ENCODE results near the gene CBFA2T2. TPM values are rescaled to one million over a fixed set of nuclear protein-coding genes. Genes with fewer than 3 reads are reported as not detected.

CBFA2T2 gene
- total RNA-seq, 1 experiment from 2014 or later: 16.3 TPM

DNA sequence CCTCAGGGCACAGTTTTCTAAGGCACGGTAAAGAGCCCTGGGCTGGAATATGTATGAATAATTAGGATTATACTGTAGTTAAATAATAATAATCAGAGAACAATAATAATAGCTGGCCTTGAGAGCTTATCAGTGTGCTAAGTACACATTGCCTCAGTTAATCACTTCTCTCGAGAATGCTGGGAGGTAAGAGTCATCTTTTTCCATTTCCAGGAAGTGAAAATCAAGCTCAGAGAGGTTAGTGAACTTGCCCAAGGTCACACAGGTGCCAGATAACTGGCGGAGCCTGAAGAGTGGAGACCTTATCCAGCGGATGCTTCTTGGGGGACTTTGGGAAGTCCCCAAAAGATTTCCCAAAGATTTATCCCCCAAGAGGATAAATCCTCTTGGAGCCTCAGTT lies 19.4 kb upstream of the CBFA2T2 start:
- ChIA-PET CTCF (no interaction called here), POLR2A (no interaction called here)
- DNase-seq (ENCODE audit: low read depth, low spot score): no peak
- Histone ChIP-seq H3K4me3 (ENCODE audit: low read depth in 2 of 2, low read length in 2 of 2) (no peak overlapping the region), H3K36me3 (ENCODE audit: control insufficient read depth, insufficient read depth, low read length) (no peaks in the 10 kb centered on the region), H3K4me1 (ENCODE audit: control insufficient read depth, insufficient read depth, low read length) (no peaks in the 10 kb centered on the region), H3K9me3 (ENCODE audit: control insufficient read depth, insufficient read depth, low read depth, low read length) (no peaks in the 10 kb centered on the region), H3K27ac (ENCODE audit: low read length) (no peak overlapping the region), H3K27me3 (ENCODE audit: control insufficient read depth, insufficient read depth, low read length) (no peaks in the 10 kb centered on the region)
- BruUV-seq (replicated peaks): no TSS peak
- no peak for ATAC-seq
- TF ChIP-seq SIN3A (IDR thresholded peaks at IDR 0.05; ENCODE audit: borderline replicate concordance, insufficient read depth, low read depth, low read length) (no peak), POLR2AphosphoS5 (IDR thresholded peaks at IDR 0.05; ENCODE audit: low read depth, low read length) (no peak), TCF7L2 (IDR thresholded peaks at IDR 0.05; ENCODE audit: low read depth, low read length) (no peak)
- TF ChIP-seq, protein P1, sequence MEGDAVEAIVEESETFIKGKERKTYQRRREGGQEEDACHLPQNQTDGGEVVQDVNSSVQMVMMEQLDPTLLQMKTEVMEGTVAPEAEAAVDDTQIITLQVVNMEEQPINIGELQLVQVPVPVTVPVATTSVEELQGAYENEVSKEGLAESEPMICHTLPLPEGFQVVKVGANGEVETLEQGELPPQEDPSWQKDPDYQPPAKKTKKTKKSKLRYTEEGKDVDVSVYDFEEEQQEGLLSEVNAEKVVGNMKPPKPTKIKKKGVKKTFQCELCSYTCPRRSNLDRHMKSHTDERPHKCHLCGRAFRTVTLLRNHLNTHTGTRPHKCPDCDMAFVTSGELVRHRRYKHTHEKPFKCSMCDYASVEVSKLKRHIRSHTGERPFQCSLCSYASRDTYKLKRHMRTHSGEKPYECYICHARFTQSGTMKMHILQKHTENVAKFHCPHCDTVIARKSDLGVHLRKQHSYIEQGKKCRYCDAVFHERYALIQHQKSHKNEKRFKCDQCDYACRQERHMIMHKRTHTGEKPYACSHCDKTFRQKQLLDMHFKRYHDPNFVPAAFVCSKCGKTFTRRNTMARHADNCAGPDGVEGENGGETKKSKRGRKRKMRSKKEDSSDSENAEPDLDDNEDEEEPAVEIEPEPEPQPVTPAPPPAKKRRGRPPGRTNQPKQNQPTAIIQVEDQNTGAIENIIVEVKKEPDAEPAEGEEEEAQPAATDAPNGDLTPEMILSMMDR (IDR thresholded peaks at IDR 0.05): no peak
- TF ChIP-seq, protein P2, sequence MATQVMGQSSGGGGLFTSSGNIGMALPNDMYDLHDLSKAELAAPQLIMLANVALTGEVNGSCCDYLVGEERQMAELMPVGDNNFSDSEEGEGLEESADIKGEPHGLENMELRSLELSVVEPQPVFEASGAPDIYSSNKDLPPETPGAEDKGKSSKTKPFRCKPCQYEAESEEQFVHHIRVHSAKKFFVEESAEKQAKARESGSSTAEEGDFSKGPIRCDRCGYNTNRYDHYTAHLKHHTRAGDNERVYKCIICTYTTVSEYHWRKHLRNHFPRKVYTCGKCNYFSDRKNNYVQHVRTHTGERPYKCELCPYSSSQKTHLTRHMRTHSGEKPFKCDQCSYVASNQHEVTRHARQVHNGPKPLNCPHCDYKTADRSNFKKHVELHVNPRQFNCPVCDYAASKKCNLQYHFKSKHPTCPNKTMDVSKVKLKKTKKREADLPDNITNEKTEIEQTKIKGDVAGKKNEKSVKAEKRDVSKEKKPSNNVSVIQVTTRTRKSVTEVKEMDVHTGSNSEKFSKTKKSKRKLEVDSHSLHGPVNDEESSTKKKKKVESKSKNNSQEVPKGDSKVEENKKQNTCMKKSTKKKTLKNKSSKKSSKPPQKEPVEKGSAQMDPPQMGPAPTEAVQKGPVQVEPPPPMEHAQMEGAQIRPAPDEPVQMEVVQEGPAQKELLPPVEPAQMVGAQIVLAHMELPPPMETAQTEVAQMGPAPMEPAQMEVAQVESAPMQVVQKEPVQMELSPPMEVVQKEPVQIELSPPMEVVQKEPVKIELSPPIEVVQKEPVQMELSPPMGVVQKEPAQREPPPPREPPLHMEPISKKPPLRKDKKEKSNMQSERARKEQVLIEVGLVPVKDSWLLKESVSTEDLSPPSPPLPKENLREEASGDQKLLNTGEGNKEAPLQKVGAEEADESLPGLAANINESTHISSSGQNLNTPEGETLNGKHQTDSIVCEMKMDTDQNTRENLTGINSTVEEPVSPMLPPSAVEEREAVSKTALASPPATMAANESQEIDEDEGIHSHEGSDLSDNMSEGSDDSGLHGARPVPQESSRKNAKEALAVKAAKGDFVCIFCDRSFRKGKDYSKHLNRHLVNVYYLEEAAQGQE (IDR thresholded peaks at IDR 0.05; ENCODE audit: insufficient read depth in 1 of 2, low read depth in 2 of 2, low read length in 1 of 2): no peak
- in situ Hi-C loops (cut with HindIII; ENCODE audit: low pct_unique_long_range_greater_than_20kb, low sequenced_read_pairs): no loop called here
- intact Hi-C loops (cut with micrococcal nuclease; ENCODE audit: unreplicated experiment): no loop called here

DNA sequence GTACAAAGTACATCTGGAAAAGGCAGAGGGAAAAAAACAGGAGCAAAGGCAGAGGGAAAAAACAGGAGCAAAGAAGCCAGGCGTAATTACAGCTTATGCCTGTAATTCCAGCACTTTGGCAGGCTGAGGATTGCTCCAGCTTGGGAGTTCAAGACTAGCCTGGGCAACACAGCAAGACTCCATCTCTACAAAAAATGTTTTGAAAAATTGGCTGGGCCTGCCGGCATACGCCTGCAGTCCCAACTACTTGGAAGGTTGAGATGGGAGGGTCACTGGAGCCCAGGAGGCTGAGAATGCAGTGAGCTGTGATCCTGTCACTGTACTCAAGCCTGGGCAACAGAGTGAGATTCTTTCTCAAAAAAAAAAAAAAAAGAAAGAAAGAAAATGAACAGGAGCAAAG lies 19.0 kb upstream of the CBFA2T2 start:
- Histone ChIP-seq H3K9me3 (ENCODE audit: control insufficient read depth, insufficient read depth, low read depth, low read length) (no peaks in the 10 kb centered on the region), H3K27ac (ENCODE audit: low read length) (no peak overlapping the region), H3K27me3 (ENCODE audit: control insufficient read depth, insufficient read depth, low read length) (no peaks in the 10 kb centered on the region), H3K36me3 (ENCODE audit: control insufficient read depth, insufficient read depth, low read length) (no peaks in the 10 kb centered on the region), H3K4me1 (ENCODE audit: control insufficient read depth, insufficient read depth, low read length) (no peaks in the 10 kb centered on the region), H3K4me3 (ENCODE audit: low read depth in 2 of 2, low read length in 2 of 2) (no peak overlapping the region)
- ChIA-PET POLR2A (no interaction called here), CTCF (no interaction called here)
- no peak for ATAC-seq
- no peak for DNase-seq (ENCODE audit: low read depth, low spot score)
- in situ Hi-C loops (cut with HindIII; ENCODE audit: low pct_unique_long_range_greater_than_20kb, low sequenced_read_pairs): no loop called here
- no TSS peak for BruUV-seq (replicated peaks)
- TF ChIP-seq SIN3A (IDR thresholded peaks at IDR 0.05; ENCODE audit: borderline replicate concordance, insufficient read depth, low read depth, low read length) (no peak), TCF7L2 (IDR thresholded peaks at IDR 0.05; ENCODE audit: low read depth, low read length) (no peak), POLR2AphosphoS5 (IDR thresholded peaks at IDR 0.05; ENCODE audit: low read depth, low read length) (no peak)
- TF ChIP-seq, protein P1 (IDR thresholded peaks at IDR 0.05): no peak
- TF ChIP-seq, protein P2 (IDR thresholded peaks at IDR 0.05; ENCODE audit: insufficient read depth in 1 of 2, low read depth in 2 of 2, low read length in 1 of 2): no peak
- intact Hi-C loops (cut with micrococcal nuclease; ENCODE audit: unreplicated experiment): no loop called here

All from Panc1 (cell line).